Mesodermal cell (in vitro differentiated cells): ENCODE measurements around the gene FOXN4.
A peak's percentile ranks its signal among the peaks of the same experiment; 100 is the strongest.

Experiments used
- H3K27ac ChIP-seq: 2 replicates; pipeline ENCODE4 v1.7.0; 2013; ENCODE audit warnings: mild to moderate bottlenecking, low read depth, low read length, moderate library complexity; ENCODE audit not compliant: severe bottlenecking
- H3K36me3 ChIP-seq: 2 replicates; pipeline ENCODE4 v1.7.1; 2013; ENCODE audit warnings: mild to moderate bottlenecking, low read length, moderate library complexity; ENCODE audit not compliant: control insufficient read depth, insufficient read depth
- H3K4me1 ChIP-seq: one replicate; pipeline ENCODE4 v1.7.1; 2013; ENCODE audit warnings: mild to moderate bottlenecking, low read length; ENCODE audit not compliant: insufficient read depth, control insufficient read depth, poor library complexity, severe bottlenecking
- H3K4me3 ChIP-seq: 2 replicates; pipeline ENCODE4 v1.7.0; 2013; ENCODE audit warnings: low read length, control low read depth, mild to moderate bottlenecking; ENCODE audit not compliant: insufficient read depth, poor library complexity, severe bottlenecking; ENCODE audit errors: extremely low read depth
- H3K9me3 ChIP-seq: 2 replicates; pipeline ENCODE4 v1.7.1; 2013; ENCODE audit warnings: mild to moderate bottlenecking, low read length, moderate library complexity; ENCODE audit not compliant: control insufficient read depth
- WGBS, 2 experiments: methylation state at CpG; one replicate each; pipeline ENCODE4 v1.1.5; 2013; ENCODE audit warnings: missing lambda C conversion rate in 2 of 2; ENCODE audit not compliant: insufficient coverage in 2 of 2; 5-methylcytosine and 5-hydroxymethylcytosine counted together

FOXN4 gene

GRCh38 chr12:109291521-109292341 lies 17.4 kb downstream of the FOXN4 start:
- H3K27ac ChIP-seq = peak overlapping the region; percentile 36
- no peak overlapping the region for H3K4me3 ChIP-seq

GRCh38 chr12:109291117-109291516 lies 18.0 kb downstream of the FOXN4 start:
- Histone ChIP-seq H3K4me3 (no peak overlapping the region), H3K27ac (no peak overlapping the region)

More at GRCh38 chr12:109291521-109292341, 17.4 kb downstream of the FOXN4 start:
- WGBS, 2 experiments = 26 to 32% methylated on average over 24 to 29 of the region's 31 CpGs
- Histone ChIP-seq H3K36me3 (no peaks in the 10 kb centered on the region), H3K9me3 (no peaks in the 10 kb centered on the region), H3K4me1 (no peaks in the 10 kb centered on the region)

GRCh38 chr12:109290061-109290460 lies 19.0 kb downstream of the FOXN4 start:
- no peaks in the 10 kb centered on the region for H3K36me3 ChIP-seq
- H3K4me3 ChIP-seq = no peak overlapping the region
- H3K9me3 ChIP-seq = no peaks in the 10 kb centered on the region
- WGBS, 2 experiments = 95 to 96% methylated on average over 15 to 17 of the region's 18 CpGs
- H3K4me1 ChIP-seq = no peaks in the 10 kb centered on the region
- no peak overlapping the region for H3K27ac ChIP-seq

More at GRCh38 chr12:109291117-109291516, 18.0 kb downstream of the FOXN4 start:
- H3K36me3 ChIP-seq = no peaks in the 10 kb centered on the region
- H3K4me1 ChIP-seq = no peaks in the 10 kb centered on the region
- 53 to 71% methylated on average over 10 to 15 of the region's 15 CpGs for WGBS, 2 experiments
- no peaks in the 10 kb centered on the region for H3K9me3 ChIP-seq

- H3K36me3 ChIP-seq = no peaks in the 10 kb centered on the region
- no peaks in the 10 kb centered on the region for H3K9me3 ChIP-seq
- H3K27ac ChIP-seq = no peak overlapping the region
- H3K4me1 ChIP-seq = no peaks in the 10 kb centered on the region
- WGBS, 2 experiments = 93 to 96% methylated on average over 3 to 6 of the region's 6 CpGs
- no peak overlapping the region for H3K4me3 ChIP-seq
These were observed 19.5 kb downstream of the FOXN4 start for GRCh38 chr12:109289551-109289950.

- Histone ChIP-seq H3K4me1 (no peaks in the 10 kb centered on the region), H3K36me3 (no peaks in the 10 kb centered on the region), H3K4me3 (no peak overlapping the region), H3K9me3 (no peaks in the 10 kb centered on the region), H3K27ac (no peak overlapping the region)
- WGBS, 2 experiments = 62 to 65% methylated on average over 2 of the region's 4 CpGs
These were observed 20.1 kb downstream of the FOXN4 start for GRCh38 chr12:109289004-109289403.

- H3K27ac ChIP-seq = no peak overlapping the region
- H3K36me3 ChIP-seq = no peaks in the 10 kb centered on the region
- WGBS, 2 experiments = 90% methylated on average over 1 of the region's 1 CpG; no CpG with 5 or more reads in 1 of the 2 experiments
- H3K4me1 ChIP-seq = no peaks in the 10 kb centered on the region
- no peaks in the 10 kb centered on the region for H3K9me3 ChIP-seq
- no peak overlapping the region for H3K4me3 ChIP-seq
These were observed 20.5 kb downstream of the FOXN4 start for GRCh38 chr12:109288571-109288970.

- Histone ChIP-seq H3K27ac (no peak overlapping the region), H3K4me3 (no peak overlapping the region), H3K4me1 (no peaks in the 10 kb centered on the region), H3K9me3 (no peaks in the 10 kb centered on the region), H3K36me3 (no peaks in the 10 kb centered on the region)
- 94 to 96% methylated on average over 13 to 14 of the region's 16 CpGs for WGBS, 2 experiments
These were observed 21.1 kb downstream of the FOXN4 start for GRCh38 chr12:109287811-109288469.

GRCh38 chr12:109287181-109287580 lies 21.9 kb downstream of the FOXN4 start:
- H3K9me3 ChIP-seq = no peaks in the 10 kb centered on the region
- no peaks in the 10 kb centered on the region for H3K36me3 ChIP-seq
- no peak overlapping the region for H3K4me3 ChIP-seq
- WGBS, 2 experiments = 96 to 100% methylated on average over 4 to 5 of the region's 7 CpGs
- H3K4me1 ChIP-seq = no peaks in the 10 kb centered on the region
- H3K27ac ChIP-seq = no peak overlapping the region

- H3K4me1 ChIP-seq = no peaks in the 10 kb centered on the region
- H3K36me3 ChIP-seq = no peaks in the 10 kb centered on the region
- H3K4me3 ChIP-seq = no peak overlapping the region
- 78 to 94% methylated on average over 3 to 4 of the region's 4 CpGs for WGBS, 2 experiments
- no peak overlapping the region for H3K27ac ChIP-seq
- no peaks in the 10 kb centered on the region for H3K9me3 ChIP-seq
These were observed 22.4 kb downstream of the FOXN4 start for GRCh38 chr12:109286652-109287051.

- Histone ChIP-seq H3K27ac (no peak overlapping the region), H3K36me3 (no peaks in the 10 kb centered on the region), H3K4me3 (no peak overlapping the region), H3K4me1 (no peaks in the 10 kb centered on the region), H3K9me3 (no peaks in the 10 kb centered on the region)
These were observed 22.8 kb downstream of the FOXN4 start for GRCh38 chr12:109286252-109286651.

GRCh38 chr12:109284392-109284791 lies 24.7 kb downstream of the FOXN4 start:
- H3K4me3 ChIP-seq = no peak overlapping the region
- H3K9me3 ChIP-seq = no peaks in the 10 kb centered on the region
- no peaks in the 10 kb centered on the region for H3K4me1 ChIP-seq
- no peaks in the 10 kb centered on the region for H3K36me3 ChIP-seq
- 89 to 93% methylated on average over 18 of the region's 20 CpGs for WGBS, 2 experiments
- H3K27ac ChIP-seq = no peak overlapping the region
